Measurements from ENCODE around the gene PACRG.

The PACRG gene

DNA sequence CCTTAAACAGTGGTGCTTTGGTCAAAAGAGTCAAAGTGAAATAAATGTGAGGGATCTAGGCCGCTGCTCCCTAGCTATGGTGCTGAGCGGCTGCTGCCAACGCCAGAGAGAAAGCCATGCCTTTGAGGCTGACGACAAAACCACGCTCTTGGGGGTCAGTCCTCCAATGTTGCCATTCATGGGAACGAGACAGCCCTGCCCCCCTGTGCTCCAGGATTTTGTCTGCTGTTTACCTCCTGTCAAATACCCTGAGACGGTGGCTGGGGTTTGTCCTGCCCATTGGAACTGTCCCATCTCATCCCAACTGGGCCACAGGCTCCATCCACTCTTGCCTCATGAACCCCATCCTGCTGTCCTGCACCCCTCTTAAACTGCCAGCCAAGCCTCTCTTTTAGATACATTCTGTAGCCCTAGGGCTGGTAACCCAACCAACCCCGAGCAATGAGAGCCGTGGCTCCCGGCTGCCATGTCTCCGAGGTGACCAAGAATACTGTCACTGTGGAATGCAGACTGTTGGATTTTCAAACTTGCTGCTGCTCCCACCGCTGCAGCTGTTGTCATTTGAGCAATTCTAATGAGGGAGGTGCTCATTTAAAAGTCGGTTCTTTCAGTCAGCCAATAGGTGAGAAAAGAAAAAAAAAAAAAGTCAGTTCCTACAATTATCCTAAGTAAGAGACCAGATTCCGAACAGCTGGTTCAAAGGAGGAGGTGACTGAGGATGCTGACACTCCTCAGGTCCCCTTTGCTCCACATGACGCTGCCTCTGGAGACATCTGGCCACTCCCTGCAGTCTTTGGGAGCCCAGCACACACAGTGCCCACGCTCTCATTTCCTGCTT lies 613.7 kb downstream of the PACRG start:
- Histone ChIP-seq H3K36me3 (no peaks in the 10 kb centered on the region), H3K27me3 (no peaks in the 10 kb centered on the region)
- TF ChIP-seq Cebpa-rat (IDR thresholded peaks at IDR 0.05) = no peak

DNA sequence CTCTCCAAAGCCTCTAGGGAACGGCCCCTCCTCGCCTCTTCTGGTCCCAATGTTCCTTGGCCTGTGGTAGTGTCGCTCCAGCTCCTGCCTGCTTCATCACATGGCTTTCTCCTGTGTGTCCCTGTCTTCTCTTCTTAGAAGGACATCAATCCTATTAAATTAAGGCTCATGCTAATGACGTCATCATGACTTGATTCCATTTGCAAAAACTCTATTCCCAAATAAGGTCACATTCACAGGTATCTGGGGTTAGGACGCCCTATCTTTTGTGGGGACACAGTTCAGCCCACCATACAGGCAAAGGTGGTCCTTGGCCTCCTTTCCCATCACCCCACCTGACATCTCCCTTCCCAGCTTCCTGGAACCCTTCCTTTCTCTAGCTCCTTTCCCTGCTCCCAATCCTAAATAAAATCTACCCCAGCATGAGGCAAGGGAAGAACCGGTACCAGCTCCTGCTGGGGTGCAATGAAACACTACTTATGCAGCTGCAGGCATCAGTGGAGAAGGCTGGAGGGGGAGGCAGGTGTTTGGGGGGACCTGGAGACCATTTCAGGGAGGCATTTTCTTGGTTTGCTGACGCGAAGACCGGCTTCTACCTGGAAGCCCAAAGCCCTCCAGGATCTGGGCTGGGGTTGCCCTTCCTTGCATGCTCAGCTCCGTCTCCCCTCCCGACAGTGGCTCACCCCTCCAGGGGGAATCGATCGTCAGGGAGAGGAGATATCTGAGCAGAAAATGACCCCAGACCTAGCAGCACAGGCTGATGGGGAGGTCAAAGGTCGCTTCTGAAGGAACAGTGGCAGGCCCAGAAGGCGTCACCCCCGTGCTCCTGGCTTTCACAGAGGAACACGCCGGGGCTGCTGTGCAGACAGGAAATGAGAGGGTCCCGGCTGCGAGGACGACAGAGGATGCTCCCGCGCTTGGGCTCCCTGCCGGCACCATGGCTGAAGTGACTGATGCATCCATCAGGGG lies 615.1 kb downstream of the PACRG start:
- Histone ChIP-seq H3K27me3 (no peaks in the 10 kb centered on the region), H3K9ac (no peak overlapping the region), H4K20me1 (no peaks in the 10 kb centered on the region)

More for the DNA sequence above, 613.7 kb downstream of the PACRG start:
- H3K4me1 ChIP-seq = peaks cover 15 to 42% (median 21%) of the 10 kb centered on the region in 10 experiments
- H4K20me1 ChIP-seq = no peaks in the 10 kb centered on the region
- no peak overlapping the region for H3K27ac ChIP-seq
- no peak overlapping the region for H3K4me3 ChIP-seq
- no peaks in the 10 kb centered on the region for H3K9me3 ChIP-seq (replicated peaks in 1 of 11)
- no peak overlapping the region for H3K9ac ChIP-seq
- no peak overlapping the region for H3K4me2 ChIP-seq

DNA sequence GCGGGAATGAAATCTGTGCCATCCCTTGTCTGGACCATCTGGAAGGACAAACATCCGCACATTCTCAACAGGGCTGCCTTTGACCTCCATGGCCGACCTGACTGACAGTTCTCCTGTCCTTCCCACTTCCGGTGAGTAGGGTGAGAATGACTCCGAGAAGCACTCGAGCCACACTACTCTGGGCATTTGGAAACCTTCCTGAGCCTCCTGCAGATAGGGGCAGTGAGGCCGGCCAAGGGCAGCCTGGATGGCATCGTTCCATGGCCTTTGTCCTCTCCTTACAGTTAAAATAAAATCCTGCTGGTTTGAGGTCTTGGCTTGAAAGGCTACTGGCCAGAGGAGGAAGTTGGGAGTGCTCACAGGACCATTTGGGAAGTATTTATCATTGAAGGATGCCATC lies 615.8 kb downstream of the PACRG start:
- Histone ChIP-seq H3K9me3 (replicated peaks in 1 of 11) (no peaks in the 10 kb centered on the region), H3K36me3 (no peaks in the 10 kb centered on the region), H3K4me2 (peak overlapping the region in 1 of 11 experiments; percentile 19; a peak in 2 of 22 replicates), H3K27me3 (no peaks in the 10 kb centered on the region), H4K20me1 (no peaks in the 10 kb centered on the region), H3K27ac (no peak overlapping the region), H3K4me3 (no peak overlapping the region), H3K4me1 (peaks cover 11 to 47% (median 15%) of the 10 kb centered on the region in 10 experiments), H3K9ac (no peak overlapping the region)
- no peak for TF ChIP-seq Cebpa-rat (IDR thresholded peaks at IDR 0.05)

More for the DNA sequence above, 615.1 kb downstream of the PACRG start:
- H3K4me1 ChIP-seq = peaks cover 16 to 50% (median 21%) of the 10 kb centered on the region in 10 experiments
- H3K4me3 ChIP-seq = no peak overlapping the region
- H3K36me3 ChIP-seq = no peaks in the 10 kb centered on the region
- 0 out of 22 replicates have a peak overlapping the region, but pooled peaks of 1 of the 11 experiments have one; percentile 19 for H3K4me2 ChIP-seq
- TF ChIP-seq Cebpa-rat (IDR thresholded peaks at IDR 0.05) = no peak
- H3K27ac ChIP-seq = no peak overlapping the region
- no peaks in the 10 kb centered on the region for H3K9me3 ChIP-seq (replicated peaks in 1 of 11)

GRCh38 chr6:163344411-163344810 lies 616.6 kb downstream of the PACRG start:
- TF ChIP-seq Cebpa-rat (IDR thresholded peaks at IDR 0.05) = no peak
- Histone ChIP-seq H3K27me3 (no peaks in the 10 kb centered on the region), H3K36me3 (no peaks in the 10 kb centered on the region), H3K9ac (no peak overlapping the region), H3K4me2 (peak overlapping the region in 2 of 11 experiments; percentile 18 to 19; a peak in 3 of 22 replicates), H4K20me1 (no peaks in the 10 kb centered on the region), H3K9me3 (replicated peaks in 1 of 11) (no peaks in the 10 kb centered on the region), H3K4me3 (no peak overlapping the region), H3K4me1 (peaks cover 3 to 47% (median 7%) of the 10 kb centered on the region in 10 experiments), H3K27ac (no peak overlapping the region)

- Histone ChIP-seq H3K27me3 (no peaks in the 10 kb centered on the region), H3K4me3 (no peak overlapping the region), H3K36me3 (no peaks in the 10 kb centered on the region), H3K4me1 (peaks cover 0 to 59% (median 7%) of the 10 kb centered on the region in 10 experiments; a peak in 10 of 20 replicates), H3K4me2 (peak overlapping the region in 2 of 11 experiments; percentile 57 to 64; a peak in 2 of 22 replicates), H3K9ac (peak overlapping the region in 1 of 11 experiments; percentile 17; a peak in 1 of 22 replicates), H4K20me1 (no peaks in the 10 kb centered on the region), H3K9me3 (replicated peaks in 1 of 11) (no peaks in the 10 kb centered on the region), H3K27ac (no peak overlapping the region)
- no peak for TF ChIP-seq Cebpa-rat (IDR thresholded peaks at IDR 0.05)
These were observed 618.2 kb downstream of the PACRG start for GRCh38 chr6:163345931-163346330.

DNA sequence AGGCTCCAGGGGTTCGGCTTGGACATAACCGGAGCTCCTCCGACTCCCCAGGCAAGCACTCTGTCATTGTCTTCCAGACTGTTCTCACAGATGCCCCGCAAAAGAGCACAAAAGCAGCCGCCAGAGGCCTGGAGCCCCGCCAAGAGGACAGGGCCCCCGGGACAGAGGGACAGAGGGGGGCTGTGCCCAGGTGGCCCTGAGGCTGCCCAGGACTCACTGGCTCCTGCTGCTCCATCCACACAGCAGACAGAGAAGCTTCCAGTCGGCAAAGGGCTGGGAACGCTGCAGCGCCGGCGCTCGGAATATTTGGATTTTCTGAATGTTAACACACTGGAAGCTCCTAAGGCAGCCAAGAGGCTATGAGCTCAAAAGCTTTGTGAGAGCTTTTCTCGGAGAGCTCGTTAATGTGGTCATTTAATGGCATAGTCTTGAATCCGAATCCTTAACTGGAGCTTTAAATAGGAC lies 618.8 kb downstream of the PACRG start:
- peaks cover 3 to 65% (median 11%) of the 10 kb centered on the region in 10 experiments; a peak in 19 of 20 replicates for H3K4me1 ChIP-seq
- H4K20me1 ChIP-seq = no peaks in the 10 kb centered on the region
- no peaks in the 10 kb centered on the region for H3K27me3 ChIP-seq
- no peaks in the 10 kb centered on the region for H3K36me3 ChIP-seq
- no peak overlapping the region for H3K4me3 ChIP-seq
- H3K9me3 ChIP-seq (replicated peaks in 1 of 11) = no peaks in the 10 kb centered on the region
- H3K4me2 ChIP-seq = peak overlapping the region in 3 of 11 experiments; percentile 57 to 64 (median 60); a peak in 7 of 22 replicates
- peak overlapping the region in 1 of 11 experiments; percentile 9; a peak in 1 of 22 replicates for H3K27ac ChIP-seq
- peak overlapping the region in 1 of 11 experiments; percentile 17; a peak in 1 of 22 replicates for H3K9ac ChIP-seq
- TF ChIP-seq Cebpa-rat (IDR thresholded peaks at IDR 0.05) = no peak

DNA sequence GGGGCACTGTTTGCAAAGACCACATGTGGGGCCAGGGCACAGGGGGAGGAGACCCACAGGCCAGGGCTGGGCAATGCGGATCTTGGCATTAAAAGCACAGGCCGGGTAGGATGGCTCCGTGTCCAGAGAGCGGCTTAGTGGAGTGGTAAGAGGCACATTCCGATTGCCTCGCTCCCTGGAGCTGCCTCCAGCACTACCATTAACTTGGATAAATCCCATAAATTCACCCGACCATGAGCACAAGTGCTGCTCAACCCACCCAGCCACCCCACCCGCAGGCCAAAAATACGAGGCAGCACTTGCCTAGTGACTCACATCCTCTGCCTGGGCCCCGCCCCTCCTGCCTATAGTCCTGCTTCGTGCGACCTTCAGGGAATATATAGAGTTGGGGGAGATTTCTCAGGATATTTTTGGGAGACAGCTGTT lies 619.3 kb downstream of the PACRG start:
- Histone ChIP-seq H3K9me3 (replicated peaks in 1 of 11) (no peaks in the 10 kb centered on the region), H3K9ac (no peak overlapping the region), H4K20me1 (no peaks in the 10 kb centered on the region), H3K36me3 (no peaks in the 10 kb centered on the region), H3K4me3 (no peak overlapping the region), H3K27ac (peak overlapping the region in 1 of 11 experiments; percentile 9; a peak in 1 of 22 replicates), H3K4me2 (peak overlapping the region in 4 of 11 experiments; percentile 50 to 64 (median 58); a peak in 9 of 22 replicates), H3K27me3 (no peaks in the 10 kb centered on the region), H3K4me1 (peaks cover 8 to 70% (median 16%) of the 10 kb centered on the region in 10 experiments)
- TF ChIP-seq Cebpa-rat (IDR thresholded peaks at IDR 0.05) = no peak

- no peaks in the 10 kb centered on the region for H3K36me3 ChIP-seq
- no peaks in the 10 kb centered on the region for H4K20me1 ChIP-seq
- no peak overlapping the region for H3K4me3 ChIP-seq
- no peak overlapping the region for H3K27ac ChIP-seq
- peak overlapping the region in 2 of 11 experiments; percentile 22 to 96; a peak in 3 of 22 replicates for H3K4me2 ChIP-seq
- peaks cover 20 to 85% (median 32%) of the 10 kb centered on the region in 10 experiments for H3K4me1 ChIP-seq
- no peak overlapping the region for H3K9ac ChIP-seq
- no peak for TF ChIP-seq Cebpa-rat (IDR thresholded peaks at IDR 0.05)
- H3K9me3 ChIP-seq (replicated peaks in 1 of 11) = no peaks in the 10 kb centered on the region
- no peaks in the 10 kb centered on the region for H3K27me3 ChIP-seq
These were observed 621.3 kb downstream of the PACRG start for GRCh38 chr6:163348789-163349680.

Data from BLaER1 treated with 17β-estradiol and CSF1 and Interleukin-3, amounts not matched to agents 10 nM and 100 nM (cell line).